Activated CD4-positive, alpha-beta T cell treated with anti-CD3 and anti-CD28 coated beads for 24 hours (primary cell): ENCODE measurements around the gene DAP3.
"Not testable (repeated sequence)": the region's sequence is repeated elsewhere in the genome, so short reads cannot be mapped to it uniquely, and the experiment has no call there.

ENCODE experiments used
- DNase-seq, 2 donors: peaks; one replicate each; pipeline ENCODE4 v3.0.0-alpha.2; 2020; ENCODE audit warnings: low read depth in 2 of 2

The DAP3 gene

GRCh38 chr1:155681776-155682175 is 7.1 kb upstream of the DAP3 start:
- no peak for DNase-seq

- DNase-seq, result peak in 1 of 2 donors; percentile 57
Measured at GRCh38 chr1:155687705-155688323, 1.1 kb upstream of the DAP3 start.

GRCh38 chr1:155688324-155689080 is 389 bp upstream of the DAP3 start, which contains the start of gene YY1AP1:
TSS of gene YY1AP1 (minus strand) at chr1:155688774. CDS start at chr1:155680436, 8,338 bp downstream.
- DNase-seq, result peak; percentile 78 to 82

GRCh38 chr1:155691992-155692528 is 3.2 kb downstream of the DAP3 start:
- no peak for DNase-seq

GRCh38 chr1:155694167-155694566 is 5.3 kb downstream of the DAP3 start:
- no peak for DNase-seq

GRCh38 chr1:155695072-155695471 is 6.2 kb downstream of the DAP3 start:
- DNase-seq, result no peak

- DNase-seq, result no peak
Measured at GRCh38 chr1:155695608-155696007, 6.7 kb downstream of the DAP3 start.

- no peak for DNase-seq
Measured at GRCh38 chr1:155696524-155696923, 7.6 kb downstream of the DAP3 start.

GRCh38 chr1:155697046-155697445 is 8.2 kb downstream of the DAP3 start:
- no peak for DNase-seq

- DNase-seq, result not testable (repeated sequence)
Measured at GRCh38 chr1:155697616-155698015, 8.7 kb downstream of the DAP3 start.

GRCh38 chr1:155698382-155699038 is 9.6 kb downstream of the DAP3 start:
- no peak for DNase-seq

- not testable (repeated sequence) for DNase-seq
Measured at GRCh38 chr1:155699062-155699461, 10.2 kb downstream of the DAP3 start.

- not testable (repeated sequence) for DNase-seq
Measured at GRCh38 chr1:155701675-155702074, 12.8 kb downstream of the DAP3 start.

- DNase-seq, result no peak
Measured at GRCh38 chr1:155703216-155703615, 14.3 kb downstream of the DAP3 start.

GRCh38 chr1:155704414-155704813 is 15.5 kb downstream of the DAP3 start:
- DNase-seq, result not testable (repeated sequence)

GRCh38 chr1:155706139-155706538 is 17.2 kb downstream of the DAP3 start:
- no peak for DNase-seq

- no peak for DNase-seq
Measured at GRCh38 chr1:155709391-155709790, 20.5 kb downstream of the DAP3 start.

- not testable (repeated sequence) for DNase-seq
Measured at GRCh38 chr1:155711457-155711856, 22.6 kb downstream of the DAP3 start.

- DNase-seq, result not testable (repeated sequence)
Measured at GRCh38 chr1:155712636-155713035, 23.7 kb downstream of the DAP3 start.

GRCh38 chr1:155713075-155713474 is 24.2 kb downstream of the DAP3 start:
- no peak for DNase-seq

GRCh38 chr1:155715056-155715455 is 26.2 kb downstream of the DAP3 start:
- DNase-seq, result not testable (repeated sequence)

GRCh38 chr1:155715777-155716176 is 26.9 kb downstream of the DAP3 start:
- no peak for DNase-seq
